Gastroesophageal sphincter (tissue), 4 donors: Measurements from ENCODE around the gene RING1. TPM values are rescaled to one million over a fixed set of nuclear protein-coding genes. Genes with fewer than 3 reads are reported as not detected.

ENCODE experiments used
- ATAC-seq: fragments of 150-250 bp; one replicate; pipeline ENCODE4 v1.9.1; 2016; ENCODE audit warnings: mild to moderate bottlenecking, moderate library complexity
- H3K27ac ChIP-seq, 4 donors: fragments of 200-600 bp; sonication (generic) in 3 of 4; 1 replicate in 3 of 4; 2 replicates in 1 of 4; pipeline ENCODE4 v1.5.1; 2016 to 2019
- H3K27me3 ChIP-seq: fragments of 200-600 bp; sonication (generic); one replicate; pipeline ENCODE4 v1.5.1; 2019
- H3K36me3 ChIP-seq, 2 donors: fragments of 200-600 bp; sonication (generic); one replicate each; pipeline ENCODE4 v1.5.1; 2019; ENCODE audit warnings: control low read depth in 1 of 2
- H3K4me1 ChIP-seq, 3 donors: fragments of 200-600 bp; sonication (generic); 1 replicate in 2 of 3; 2 replicates in 1 of 3; pipeline ENCODE4 v1.5.1; 2016 to 2019; ENCODE audit warnings: control low read depth in 2 of 3
- H3K4me3 ChIP-seq, 2 donors: fragments of 200-600 bp; sonication (generic); one replicate each; pipeline ENCODE4 v1.5.1; 2019; ENCODE audit warnings: mild to moderate bottlenecking in 1 of 2, moderate library complexity in 1 of 2
- H3K9me3 ChIP-seq, 3 donors: fragments of 200-600 bp; sonication (generic); one replicate each; pipeline ENCODE4 v1.5.1; 2017 to 2019; ENCODE audit warnings: control low read depth in 2 of 3
- CTCF ChIP-seq, 4 experiments: fragments of 200-600 bp in 2 of 4; fragments of 450-650 bp in 2 of 4; sonication (generic) in 1 of 4; IDR thresholded peaks; one replicate each; pipeline ENCODE4 v1.5.1; 2017 to 2019; ENCODE audit warnings: antibody characterized with exemption in 4 of 4, mild to moderate bottlenecking in 2 of 4, moderate library complexity in 2 of 4
- EP300 ChIP-seq: sonication (generic); formaldehyde crosslinking; IDR thresholded peaks from one replicate; pipeline ENCODE4 v1.6.1; 2017; ENCODE audit warnings: antibody characterized with exemption, mild to moderate bottlenecking
- POLR2A ChIP-seq, 2 donors: fragments of 450-650 bp; IDR thresholded peaks; one replicate each; pipeline ENCODE4 v1.6.1; 2017; ENCODE audit warnings: antibody characterized with exemption in 2 of 2, mild to moderate bottlenecking in 2 of 2, moderate library complexity in 1 of 2
- POLR2AphosphoS5 ChIP-seq: sonication (generic); formaldehyde crosslinking; IDR thresholded peaks from one replicate; pipeline ENCODE4 v1.6.1; 2017; ENCODE audit warnings: antibody characterized with exemption
- WGBS, 2 donors: methylation state at CpG; one replicate each; pipeline ENCODE4 v1.1.5; 2018; ENCODE audit warnings: low coverage in 1 of 2; 5-methylcytosine and 5-hydroxymethylcytosine counted together
- total RNA-seq, 4 donors: library from RNA; depleted of rRNA; stranded (reverse); fragments of >200 nt; gene quantifications; one replicate each; pipeline ENCODE4 v1.1.0, GENCODE V29; 2016

The RING1 gene
- 10 to 100 TPM; 12.5 to 23.8 (median 17.7) TPM for total RNA-seq

- peaks cover 0 to 69% (median 22%) of the 10 kb centered on the region in 3 donors for H3K4me1 ChIP-seq
- peak; percentile 81 for ATAC-seq
- H3K27ac ChIP-seq = peak within 1 kb of the TSS; percentile 75 to 98 (median 96)
- WGBS, 2 donors = 0 to 3% methylated on average over 3 to 6 of the region's 86 CpGs
- TF ChIP-seq CTCF (IDR thresholded peaks at IDR 0.05) (peak in 2 of 4 experiments; percentile 20 to 26), POLR2A (IDR thresholded peaks at IDR 0.05) (peak; percentile 98 to 99), POLR2AphosphoS5 (peak; percentile 100), EP300 (no peak)
- no peaks in the 10 kb centered on the region for H3K9me3 ChIP-seq
- H3K36me3 ChIP-seq = peaks cover 0 to 35% of the 10 kb centered on the region in 2 donors
- no peaks in the 10 kb centered on the region for H3K27me3 ChIP-seq
- peak within 1 kb of the TSS; percentile 69 to 91 for H3K4me3 ChIP-seq
These were observed at the start of gene RING1 for GRCh38 chr6:33208091-33208967. Gene RING1 (plus strand): TSS chr6:33208500. CDS start chr6:33208823, 323 bp downstream.

- Histone ChIP-seq H3K9me3 (no peaks in the 10 kb centered on the region), H3K4me1 (peaks cover 0 to 21% (median 12%) of the 10 kb centered on the region in 3 donors), H3K4me3 (no peak overlapping the region), H3K36me3 (no peaks in the 10 kb centered on the region), H3K27me3 (no peaks in the 10 kb centered on the region), H3K27ac (peak overlapping the region in 1 of 4 donors; percentile 77)
- ATAC-seq = no peak
- 40 to 93% methylated on average over 1 to 5 of the region's 11 CpGs for WGBS, 2 donors
- TF ChIP-seq CTCF (IDR thresholded peaks at IDR 0.05) = no peak
- no peak for TF ChIP-seq POLR2A (IDR thresholded peaks at IDR 0.05)
- no peak for TF ChIP-seq EP300
- TF ChIP-seq POLR2AphosphoS5 = no peak
These were observed 48.2 kb upstream of the RING1 start for GRCh38 chr6:33160096-33160495.

GRCh38 chr6:33160728-33161344 is 47.5 kb upstream of the RING1 start:
- 17 to 35% methylated on average over 2 to 5 of the region's 13 CpGs for WGBS, 2 donors

More at GRCh38 chr6:33160728-33161344, 47.5 kb upstream of the RING1 start:
- Histone ChIP-seq H3K27me3 (no peaks in the 10 kb centered on the region), H3K9me3 (no peaks in the 10 kb centered on the region), H3K4me1 (peaks cover 0 to 21% (median 12%) of the 10 kb centered on the region in 3 donors), H3K27ac (peak overlapping the region in 3 of 4 donors; percentile 73 to 77 (median 77)), H3K36me3 (no peaks in the 10 kb centered on the region), H3K4me3 (peak overlapping the region in 1 of 2 donors; percentile 57)
- peak; percentile 69 for ATAC-seq
- TF ChIP-seq EP300 (no peak), POLR2AphosphoS5 (peak; percentile 70), CTCF (IDR thresholded peaks at IDR 0.05) (no peak), POLR2A (IDR thresholded peaks at IDR 0.05) (no peak)
